GM21529 (cell line): ENCODE data around the gene LELP1.
A peak's percentile ranks its signal among the peaks of the same experiment; 100 is the strongest.
"Not testable (repeated sequence)": the region's sequence is repeated elsewhere in the genome, so short reads cannot be mapped to it uniquely, and the experiment has no call there.

Experiments used
- ATAC-seq: cut with Tn5 transposase; IDR thresholded peaks from one replicate; pipeline ENCODE4 v1.9.1; 2021; ENCODE audit not compliant: unreplicated experiment

The LELP1 gene

DNA sequence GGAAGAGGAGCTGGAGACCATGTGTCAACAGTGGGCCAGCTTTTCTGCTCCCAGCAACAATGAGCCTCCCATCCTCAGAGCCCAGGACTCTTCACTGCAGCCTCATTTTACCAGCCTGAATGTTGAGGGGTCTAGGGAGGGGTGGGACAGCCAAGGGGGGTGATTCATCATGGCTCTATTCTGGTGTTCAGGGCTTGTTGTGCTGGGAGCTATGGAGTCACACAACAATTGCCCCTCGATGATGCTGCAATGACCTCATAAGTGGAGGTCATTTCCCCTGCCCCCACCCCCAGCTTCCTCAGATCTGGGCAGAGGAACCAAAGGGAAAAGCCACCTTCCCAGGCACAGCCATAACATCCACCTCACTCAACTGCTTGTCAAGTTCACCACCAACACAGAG lies at the start of gene LELP1:
Gene LELP1 (plus strand): TSS at position 301 of the 400 bp plus-strand sequence. CDS start 1,278 bp downstream, outside the sequence.
- ATAC-seq = no peak

DNA sequence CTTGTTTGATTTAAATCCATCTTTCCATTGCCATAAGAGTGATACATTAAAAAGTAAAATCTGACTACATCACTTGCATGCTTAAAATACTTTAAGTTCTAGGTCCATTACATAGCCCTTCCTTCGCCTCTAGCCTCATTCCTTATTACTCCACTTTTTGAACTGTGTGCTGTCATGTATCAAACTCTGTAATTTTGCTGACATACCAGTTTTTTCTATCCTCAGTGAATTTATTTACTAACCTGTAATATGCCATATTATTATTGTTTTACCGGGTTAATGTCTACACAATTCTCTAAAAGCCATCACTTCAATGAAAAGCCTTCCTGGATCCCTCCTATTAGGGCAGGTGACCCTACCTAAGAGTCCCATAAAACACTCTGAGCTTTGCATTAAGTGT lies 47.7 kb upstream of the LELP1 start:
- no peak for ATAC-seq

DNA sequence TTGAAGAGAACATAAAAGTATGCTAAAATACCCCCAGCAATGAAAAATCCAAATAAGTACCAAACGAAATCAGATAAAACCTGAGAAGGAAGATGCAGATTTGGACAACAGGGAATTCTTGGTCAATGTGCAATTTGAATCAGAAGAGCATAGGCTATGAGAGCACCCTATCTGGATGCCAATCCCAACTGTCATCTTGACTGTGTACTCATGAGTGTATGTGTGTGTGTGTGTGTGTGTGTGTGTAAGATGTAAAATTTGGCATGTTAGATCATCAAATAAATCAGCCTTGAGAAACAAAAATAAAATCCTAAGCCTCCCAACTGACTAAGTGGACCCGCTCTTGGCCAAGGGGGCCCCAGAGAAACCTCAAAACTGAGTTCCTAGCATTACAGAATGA lies 34.5 kb upstream of the LELP1 start:
- ATAC-seq = no peak

DNA sequence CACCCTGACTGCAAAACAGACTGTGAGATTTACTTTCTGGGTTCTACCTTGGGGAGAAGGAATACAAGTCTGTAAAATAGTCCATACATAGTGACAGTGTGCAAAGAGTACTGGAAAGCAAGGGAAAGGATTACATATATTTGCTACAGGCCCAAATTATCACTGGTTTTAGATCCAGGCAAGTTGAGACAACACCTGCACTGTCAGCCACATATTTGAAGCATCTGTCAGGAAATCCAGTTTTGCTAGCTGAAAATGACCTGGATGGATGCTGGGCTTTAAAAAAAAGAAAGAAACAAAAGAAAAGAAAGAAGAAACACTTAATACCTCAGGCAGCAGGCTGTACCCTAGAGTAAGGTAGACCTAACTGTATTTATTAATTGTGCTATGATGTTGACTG lies 28.6 kb upstream of the LELP1 start:
- no peak for ATAC-seq

DNA sequence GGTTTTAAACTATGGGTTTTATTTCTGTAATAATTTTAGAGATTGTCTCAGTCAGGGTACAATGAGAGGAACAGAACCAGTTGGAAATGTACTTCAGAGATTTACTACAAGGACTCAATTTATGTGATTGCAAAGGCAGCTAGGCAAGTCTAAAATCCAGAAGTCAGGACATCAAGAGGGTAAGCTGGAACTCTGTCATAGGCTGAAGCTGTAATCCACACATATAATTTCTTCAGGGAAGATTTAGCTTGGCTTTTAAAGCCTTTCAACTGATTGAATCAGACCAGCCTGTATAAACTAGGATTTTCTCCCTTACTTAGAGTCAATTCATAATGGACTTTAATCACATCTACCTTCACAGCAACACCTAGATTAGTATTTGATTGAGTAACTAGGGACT lies 24.3 kb upstream of the LELP1 start:
- no peak for ATAC-seq

DNA sequence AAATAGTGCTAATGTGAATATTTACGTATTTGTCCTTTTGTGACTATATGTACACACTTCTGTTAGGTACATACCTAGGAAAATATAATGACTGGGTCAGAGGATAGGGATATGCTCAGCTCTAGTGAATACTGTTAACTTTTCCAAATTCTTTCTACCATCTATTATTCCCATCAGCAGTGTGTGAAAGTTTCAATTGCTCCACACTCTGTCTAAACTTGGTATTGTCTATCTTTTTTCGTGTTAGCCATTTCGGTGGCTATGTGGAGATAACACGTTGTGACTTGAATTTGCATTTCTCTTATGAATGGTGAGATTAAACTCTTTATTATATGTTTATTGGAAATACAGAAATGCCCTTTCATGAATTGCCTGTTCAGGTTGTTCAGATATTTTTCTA lies 22.7 kb upstream of the LELP1 start:
- no peak for ATAC-seq

DNA sequence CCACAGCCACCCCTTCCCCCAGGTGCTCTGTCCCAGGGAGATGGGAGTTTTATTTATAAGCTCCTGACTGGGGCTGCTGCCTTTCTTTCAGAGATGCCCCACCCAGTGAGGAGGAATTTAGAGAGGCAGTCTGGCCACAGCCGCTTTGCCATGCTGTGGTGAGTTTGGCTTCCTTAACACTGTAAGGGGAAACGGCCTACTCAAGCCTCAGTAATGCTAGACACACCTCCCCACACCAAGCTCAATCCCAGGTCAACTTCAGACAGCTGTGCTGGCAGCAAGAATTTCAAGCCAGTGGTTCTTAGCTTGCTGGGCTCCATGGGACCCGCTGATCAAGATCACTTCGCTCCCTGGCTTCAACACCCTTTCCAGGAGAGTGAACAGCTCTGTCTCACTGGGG lies 14.9 kb upstream of the LELP1 start:
- ATAC-seq = not testable (repeated sequence)

DNA sequence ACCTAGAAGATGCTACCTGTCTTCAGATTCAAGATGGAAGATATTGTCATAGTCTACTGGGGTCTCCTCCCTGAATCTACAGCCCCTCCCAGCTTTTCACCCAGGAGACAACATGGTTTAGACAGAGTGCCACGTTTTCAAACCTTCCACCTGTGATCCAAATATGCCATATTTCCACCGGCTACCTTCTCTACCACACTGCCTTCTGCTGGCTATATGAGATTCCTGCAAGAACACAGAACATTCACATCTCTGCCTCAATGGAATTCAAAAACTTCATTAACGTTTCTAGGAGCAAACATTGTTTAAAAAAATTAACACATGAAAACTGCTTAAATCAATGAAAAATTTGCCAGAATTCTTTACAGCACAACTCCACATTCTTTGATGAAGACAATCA lies 12.9 kb upstream of the LELP1 start:
- no peak for ATAC-seq

DNA sequence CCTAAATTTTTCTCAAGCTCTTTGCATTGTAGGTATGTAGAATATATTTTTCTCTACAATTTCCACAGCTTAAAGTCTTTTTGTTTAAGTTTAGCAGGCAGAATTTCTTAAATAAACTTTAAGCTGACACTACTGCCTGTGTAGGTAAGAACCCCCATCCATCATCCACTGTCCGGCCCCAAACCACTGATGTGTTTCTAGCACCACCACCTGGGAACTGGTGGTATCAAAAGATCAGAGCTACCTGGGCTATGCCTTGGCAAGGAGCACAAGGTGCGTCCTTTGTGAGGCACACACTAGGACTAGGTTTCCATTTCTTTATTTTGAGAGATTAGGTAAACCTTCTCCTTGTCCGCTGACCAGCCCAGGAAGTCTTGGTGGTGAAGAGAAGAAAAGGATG lies 10.5 kb upstream of the LELP1 start:
- no peak for ATAC-seq

DNA sequence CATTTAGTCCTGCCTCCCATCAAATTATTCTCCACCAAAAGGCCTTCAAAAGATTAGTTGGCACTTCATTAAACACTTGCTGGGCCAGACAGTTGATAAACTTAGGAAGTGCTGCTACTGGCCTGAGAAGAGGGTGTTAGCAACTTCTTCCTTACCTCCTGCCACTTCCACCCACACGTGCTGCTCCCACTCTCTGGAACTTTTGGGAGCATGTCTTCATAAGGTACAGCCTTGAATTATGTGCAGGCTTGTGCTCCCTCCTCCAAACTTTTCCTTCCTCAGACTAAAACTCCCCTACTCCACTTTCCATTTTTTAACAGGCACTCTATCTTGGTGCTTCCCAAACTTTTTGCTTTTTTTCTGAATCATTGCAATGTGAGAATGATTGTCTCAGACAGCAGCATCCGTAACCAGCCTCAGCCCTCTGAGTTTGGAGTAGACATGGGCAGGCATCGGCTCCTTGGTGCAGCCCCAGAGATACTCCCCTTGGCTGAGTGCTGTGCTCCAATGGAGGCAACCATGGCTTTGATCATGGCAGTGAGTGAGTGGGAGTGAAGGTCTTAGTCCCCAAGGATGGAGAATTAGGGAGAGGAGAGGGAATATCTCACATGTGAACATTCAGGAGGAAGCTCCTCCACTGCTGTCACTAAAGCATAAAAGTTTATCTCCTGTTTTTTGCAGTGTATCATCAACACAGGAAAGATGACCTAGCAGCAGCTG lies 8.7 kb upstream of the LELP1 start:
- no peak for ATAC-seq

DNA sequence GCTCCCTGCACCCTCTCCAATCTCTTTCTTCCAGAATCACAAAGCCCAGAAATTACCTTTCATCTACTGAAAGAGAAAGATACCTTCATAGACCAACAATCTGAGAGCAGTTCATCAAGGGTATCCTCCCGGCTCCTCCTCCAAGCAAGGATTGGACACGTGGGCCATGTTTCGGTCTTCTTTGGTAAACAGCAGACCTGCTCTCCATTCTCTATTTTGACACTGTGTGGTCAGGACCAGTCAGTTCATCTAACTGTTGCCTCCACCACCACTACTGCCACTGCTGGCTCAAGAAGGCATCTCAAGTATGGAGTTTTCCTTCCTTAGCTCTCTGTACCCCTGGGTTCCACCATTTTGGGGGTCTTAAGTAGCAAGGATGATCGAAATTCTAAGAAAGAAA lies 8.0 kb upstream of the LELP1 start:
- ATAC-seq = no peak

DNA sequence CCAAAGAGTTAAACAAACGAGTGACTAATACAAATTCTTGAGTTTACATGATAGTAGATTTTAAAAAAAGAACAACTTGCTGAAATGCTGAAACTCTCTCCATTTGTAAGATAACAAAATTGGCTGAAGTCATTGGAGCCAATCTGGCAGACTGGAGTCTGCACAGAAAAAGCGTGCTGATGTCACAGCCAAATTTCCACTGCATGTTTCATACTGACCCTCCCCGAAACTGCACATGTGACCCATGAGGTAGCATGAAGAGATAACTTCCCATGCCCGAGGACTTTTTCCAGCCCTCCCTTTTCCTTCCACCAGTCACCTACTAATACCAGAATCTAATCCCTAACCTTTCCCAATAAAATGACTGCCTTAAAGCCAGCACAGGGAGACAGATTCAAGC lies 1.2 kb upstream of the LELP1 start:
- ATAC-seq = no peak

DNA sequence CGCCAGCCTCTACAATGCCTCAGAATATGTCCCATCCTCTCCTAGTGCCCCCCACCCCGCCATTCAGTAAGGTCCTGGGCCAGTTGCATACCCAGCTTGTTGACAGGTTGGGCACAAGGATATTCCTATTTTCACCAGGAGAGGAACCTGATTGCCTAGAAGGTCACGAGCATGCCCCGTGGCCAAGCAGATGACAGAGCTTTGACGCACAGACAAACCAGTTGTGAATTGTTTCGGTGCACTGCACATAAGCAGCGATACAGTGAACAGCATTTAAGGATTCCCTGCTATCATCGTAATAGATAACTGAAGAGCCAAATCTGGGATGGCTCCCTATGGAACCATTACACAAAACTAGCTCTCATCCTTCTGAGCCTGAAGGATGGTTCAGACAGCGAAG lies 3.4 kb downstream of the LELP1 start:
- no peak for ATAC-seq

DNA sequence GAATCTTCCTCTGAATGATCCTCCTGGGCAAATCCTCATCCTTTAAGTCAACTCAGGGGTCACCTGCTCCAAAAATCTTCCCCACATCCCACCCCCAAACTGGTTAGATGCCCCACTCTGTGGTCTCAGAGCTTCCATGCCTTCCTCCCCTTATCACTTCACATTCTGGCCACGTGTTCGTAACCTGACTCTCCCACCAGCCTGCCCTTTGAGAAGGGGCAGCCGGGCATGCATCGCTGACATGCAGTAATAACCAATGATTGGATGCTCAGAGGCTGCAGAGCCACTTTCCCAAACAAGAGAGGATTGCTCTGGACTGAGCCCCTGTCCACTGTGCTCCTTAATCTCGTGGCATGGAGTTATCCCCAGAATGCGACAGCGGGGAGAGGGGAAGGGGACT lies 7.0 kb downstream of the LELP1 start:
- no peak for ATAC-seq

DNA sequence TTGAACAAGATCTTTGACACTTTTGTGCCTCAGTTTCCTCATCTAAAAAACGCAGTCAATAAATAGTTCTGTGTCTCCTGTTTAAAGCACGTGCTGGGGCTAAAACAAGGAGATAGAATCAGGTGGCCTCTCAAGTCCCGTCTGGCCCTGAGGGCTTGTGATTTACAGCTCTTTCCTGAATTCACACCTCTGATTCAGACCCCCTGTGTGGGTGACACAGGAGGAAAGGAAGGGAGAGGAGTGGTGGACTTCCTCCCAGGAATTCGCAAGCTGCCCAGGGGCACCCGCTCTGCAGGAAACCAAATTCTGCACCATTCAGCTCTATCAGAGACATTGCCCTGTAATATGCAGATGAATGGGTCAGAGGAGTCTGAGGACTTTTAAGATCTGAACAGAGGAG lies 9.0 kb downstream of the LELP1 start:
- no peak for ATAC-seq

DNA sequence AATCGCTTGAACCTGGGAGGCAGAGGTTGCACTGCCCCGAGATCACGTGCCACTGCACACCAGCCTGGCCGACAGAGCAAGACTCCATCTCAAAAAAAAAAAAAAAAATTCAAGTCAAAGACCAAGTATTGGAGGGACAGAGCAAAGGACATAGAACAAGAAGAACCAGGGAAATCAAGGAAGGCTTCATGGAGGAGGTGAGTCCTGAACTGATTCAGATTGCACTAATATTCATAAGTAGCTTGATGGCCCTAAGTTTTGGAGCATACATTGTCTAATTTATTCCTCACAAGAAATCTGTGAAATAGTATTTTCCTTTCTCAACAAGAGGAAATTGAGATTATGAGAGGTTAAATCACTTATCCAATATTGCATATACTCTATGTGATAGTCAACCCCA lies 10.3 kb downstream of the LELP1 start:
- ATAC-seq = no peak

DNA sequence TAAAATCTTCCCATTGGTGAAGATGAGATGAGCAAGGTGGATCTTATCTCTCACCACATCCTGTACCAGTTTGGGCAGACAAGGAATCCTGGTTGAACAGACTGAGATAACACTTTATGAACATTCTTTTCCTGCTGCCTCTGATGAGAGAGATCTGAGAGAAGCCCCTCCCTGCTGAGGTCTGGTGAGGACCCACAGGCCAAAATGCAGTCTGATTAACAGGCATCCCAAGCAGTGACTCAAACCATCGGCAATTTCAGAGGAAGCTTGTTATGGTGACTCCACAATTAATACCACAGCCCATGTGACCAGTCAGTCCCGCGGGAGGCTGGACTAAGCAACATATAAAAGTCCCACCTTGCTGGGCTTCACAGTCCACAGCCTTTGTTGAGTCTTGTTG lies 14.0 kb downstream of the LELP1 start, which contains the start of gene PRR9:
Gene PRR9 (plus strand): TSS at position 373 of the 400 bp plus-strand sequence. CDS start 561 bp downstream, outside the sequence.
- ATAC-seq = no peak

DNA sequence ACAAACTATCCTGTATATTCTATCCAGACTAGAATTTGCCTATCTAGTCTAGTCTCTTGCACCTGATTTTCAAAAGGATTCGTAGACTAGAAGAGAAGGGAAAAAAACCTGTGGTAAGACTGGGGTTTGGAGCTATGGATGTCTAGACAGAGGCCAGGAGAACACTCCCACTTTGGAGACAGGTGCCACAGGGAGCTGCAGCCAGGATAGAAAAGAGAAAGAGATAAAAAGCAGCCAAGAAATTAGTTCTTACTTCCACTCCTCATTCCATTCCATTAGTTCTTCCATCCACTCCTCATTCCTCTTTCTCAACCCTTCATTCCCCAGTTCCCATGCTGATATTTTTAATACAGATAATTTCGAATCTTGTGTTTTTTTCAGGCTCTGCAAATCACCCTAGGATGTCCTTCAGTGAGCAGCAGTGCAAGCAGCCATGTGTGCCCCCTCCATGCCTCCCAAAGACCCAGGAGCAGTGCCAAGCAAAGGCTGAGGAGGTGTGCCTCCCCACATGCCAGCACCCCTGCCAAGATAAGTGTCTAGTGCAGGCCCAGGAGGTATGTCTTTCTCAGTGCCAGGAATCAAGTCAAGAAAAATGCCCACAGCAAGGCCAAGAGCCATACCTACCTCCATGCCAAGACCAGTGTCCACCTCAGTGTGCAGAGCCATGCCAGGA lies 14.7 kb downstream of the LELP1 start:
- no peak for ATAC-seq

DNA sequence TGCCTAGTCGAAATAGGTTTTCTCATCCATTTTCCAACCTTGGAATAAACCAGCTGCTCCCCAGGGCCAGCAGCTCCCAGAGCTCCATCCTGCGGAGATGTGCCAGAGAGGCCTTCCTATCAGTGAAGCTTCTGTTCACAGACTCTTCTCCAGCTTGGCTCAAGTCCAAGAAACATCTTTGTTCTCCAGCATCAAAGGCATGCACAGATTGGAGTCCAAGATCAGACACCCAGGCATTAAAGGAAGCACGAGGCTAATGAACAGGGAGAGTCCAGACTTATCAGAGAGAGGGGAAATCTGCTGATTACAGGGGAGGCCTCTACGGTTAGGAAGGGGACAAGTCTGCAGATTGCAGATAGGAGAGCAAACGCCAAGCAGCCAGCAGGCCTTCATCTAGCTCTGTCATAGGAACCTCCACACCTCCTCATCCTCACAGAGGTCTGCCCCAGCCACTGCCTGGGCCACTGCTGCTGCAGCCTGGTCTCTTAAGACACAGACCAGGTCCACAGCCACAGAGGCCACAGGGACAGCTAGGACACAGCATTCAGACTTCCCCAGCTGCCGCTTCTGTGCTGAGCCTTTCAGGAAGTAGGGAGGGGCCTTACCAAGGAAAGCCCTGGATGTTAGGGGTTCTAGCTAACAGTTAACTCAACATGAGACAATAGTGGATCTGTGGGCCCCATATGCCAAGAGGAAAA lies 17.5 kb downstream of the LELP1 start:
- ATAC-seq = no peak

DNA sequence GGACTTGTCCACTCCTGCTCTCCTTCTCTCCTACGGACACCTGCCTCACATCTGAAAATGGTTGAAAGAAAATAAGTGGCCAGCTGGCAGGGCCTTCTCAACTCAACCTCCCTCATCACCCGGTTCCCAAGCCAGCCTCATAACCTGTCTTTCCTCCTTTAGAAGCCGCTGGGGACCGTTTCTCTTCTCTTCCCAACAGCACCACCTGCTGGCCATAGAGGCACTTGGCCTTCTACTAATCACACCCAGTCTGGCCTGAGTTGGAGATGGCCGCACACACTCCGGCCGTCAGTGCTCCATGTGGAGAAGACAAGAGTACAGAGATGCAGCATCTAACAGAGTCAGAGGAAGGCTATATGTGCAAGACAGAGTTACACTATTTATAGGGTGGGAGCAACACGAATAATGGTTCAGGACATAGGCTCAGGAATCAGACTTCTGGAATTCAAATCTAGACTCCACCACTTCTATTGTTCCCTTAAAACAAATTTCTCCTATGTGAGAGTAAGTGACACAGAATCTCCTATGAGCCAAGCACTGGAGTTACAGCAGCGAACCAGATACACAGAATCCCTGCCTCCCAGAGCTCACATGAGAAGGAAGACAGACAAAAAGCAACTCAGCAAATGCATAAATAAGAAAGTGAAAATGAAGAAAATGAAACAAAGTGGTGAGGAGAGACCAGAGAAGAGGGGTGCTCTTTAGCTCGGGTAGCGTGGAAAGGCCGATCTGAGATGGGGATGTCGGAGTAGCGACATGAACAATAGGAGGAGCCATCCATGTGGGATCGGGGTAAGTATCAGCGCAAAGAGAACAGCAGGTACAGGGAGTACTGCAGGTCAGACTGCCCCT lies 20.0 kb downstream of the LELP1 start:
- ATAC-seq = peak; percentile 81

DNA sequence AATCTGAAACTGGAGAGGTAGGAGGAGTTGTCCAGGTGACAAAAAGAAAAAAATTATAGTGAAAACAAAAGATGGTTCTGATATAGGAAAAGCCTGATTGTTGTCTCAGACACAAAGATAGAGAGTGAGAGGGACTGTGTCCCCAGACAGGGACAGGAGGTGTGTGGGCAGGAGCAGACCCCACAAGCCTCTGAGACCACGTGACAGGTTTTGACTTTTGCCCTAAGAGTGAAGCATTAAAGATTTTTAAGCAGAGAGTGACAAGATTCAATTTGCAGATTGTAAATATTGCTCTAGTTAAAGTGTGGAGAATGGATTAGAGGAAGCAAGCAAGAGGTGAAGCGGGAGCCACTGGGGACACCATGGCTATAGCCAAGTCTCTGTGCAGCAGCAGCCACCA lies 24.6 kb downstream of the LELP1 start:
- no peak for ATAC-seq
